H1 (cell line): ENCODE measurements around the gene KRT23. TPM values are rescaled to one million over a fixed set of nuclear protein-coding genes. Genes with fewer than 3 reads are reported as not detected.

Experiments used
- EZH2 ChIP-seq: fragments of 200-600 bp; sonication (generic); IDR thresholded peaks from 2 replicates; pipeline ENCODE4 v1.7.1; 2012; ENCODE audit warnings: low read depth, mild to moderate bottlenecking, moderate library complexity, low read length, inconsistent platforms; ENCODE audit not compliant: severe bottlenecking
- KDM1A ChIP-seq: fragments of 200-600, 300-600 bp; sonication (generic); IDR thresholded peaks from 2 replicates; pipeline ENCODE4 v1.7.1; 2016; ENCODE audit warnings: mild to moderate bottlenecking, low read length, borderline replicate concordance
- KDM4A ChIP-seq: IDR thresholded peaks from one replicate; pipeline ENCODE4 v1.7.1; 2012; ENCODE audit warnings: low read depth, mild to moderate bottlenecking, moderate library complexity, low read length, inconsistent platforms; ENCODE audit not compliant: severe bottlenecking
- KDM5A ChIP-seq: fragments of 200-600 bp; IDR thresholded peaks from 2 replicates; pipeline ENCODE4 v1.7.1; 2012; ENCODE audit warnings: mild to moderate bottlenecking, low read length, inconsistent platforms, mixed read lengths
- ZNF274 ChIP-seq: IDR thresholded peaks from 2 replicates; pipeline ENCODE4 v1.7.0; 2012; ENCODE audit warnings: low read length, borderline replicate concordance; ENCODE audit errors: extremely low read depth
- polyA plus RNA-seq, 7 experiments: library from polyadenylated mRNA; depleted of rRNA in 3 of 7; stranded (reverse) in 5 of 7; unstranded in 2 of 7; fragments of >200 nt in 5 of 7; fragments of 200-250 nt in 2 of 7; gene quantifications; 1 replicate in 5 of 7; 2 replicates in 1 of 7; 4 replicates in 1 of 7; pipeline versions ENCODE4 v1.2.1 to v1.2.3, GENCODE V29; 2011 to 2013; ENCODE audit warnings: missing spikeins in 2 of 7, mixed read lengths in 2 of 7
- total RNA-seq: library from RNA; stranded (reverse); fragmentation: NEBNext Ultra II Directional; extraction: Animal tissue kit (Norgen Biotek cat#: 25700); gene quantifications from 2 replicates; pipeline ENCODE4 v1.2.1, GENCODE V29; 2021
- TF ChIP-seq, protein P1 (sequence below): IDR thresholded peaks from 2 replicates; pipeline ENCODE4 v1.6.1; 2012; ENCODE audit warnings: inconsistent platforms

KRT23 gene
- total and polyA plus RNA-seq, 2 of the 8 experiments (the other 6 are each of a cell fraction or from before 2014, with no cell fraction given), result not detected

DNA sequence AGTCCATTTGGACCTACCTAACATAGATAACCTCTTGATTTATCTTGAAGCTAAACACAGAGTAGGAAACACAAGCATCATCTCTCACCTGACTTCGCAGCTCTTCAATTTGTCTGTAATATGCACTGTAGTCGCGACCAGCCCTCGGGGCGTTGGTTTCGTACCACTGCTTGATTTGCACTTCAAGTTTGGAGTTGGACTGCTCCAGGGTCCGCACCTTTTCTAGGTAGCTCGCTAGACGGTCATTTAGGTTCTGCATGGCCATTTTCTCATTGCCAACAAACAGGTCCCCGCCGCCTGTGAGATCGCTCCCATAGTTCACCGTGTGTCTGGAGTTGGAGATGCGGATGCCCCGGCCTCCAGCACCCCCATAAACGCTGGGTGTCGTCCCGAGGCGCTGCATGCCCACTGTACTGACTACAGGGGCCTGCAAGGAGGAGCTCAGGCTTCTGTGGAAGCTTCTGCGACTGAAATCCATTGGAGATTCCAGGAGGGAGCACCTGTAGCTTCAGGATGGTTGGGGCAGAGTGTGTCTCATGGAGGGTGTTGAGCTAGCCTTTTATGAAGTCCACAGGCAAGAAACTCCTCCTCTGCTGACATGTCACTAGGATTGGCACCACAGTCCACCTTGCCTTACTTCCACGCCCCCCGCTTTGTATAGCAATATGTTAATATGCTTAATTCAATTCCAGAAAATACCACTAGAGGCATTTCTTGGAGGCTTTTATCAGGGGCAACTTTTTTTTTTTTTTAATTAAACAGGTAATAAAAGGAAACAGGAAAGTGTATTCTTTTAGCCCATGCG lies 52.5 kb downstream of the KRT23 start, which contains the start of gene KRT20 (continued):
- TF ChIP-seq KDM4A (no peak), KDM5A (no peak), EZH2 (no peak), KDM1A (no peak), ZNF274 (no peak)
- TF ChIP-seq, protein P1, sequence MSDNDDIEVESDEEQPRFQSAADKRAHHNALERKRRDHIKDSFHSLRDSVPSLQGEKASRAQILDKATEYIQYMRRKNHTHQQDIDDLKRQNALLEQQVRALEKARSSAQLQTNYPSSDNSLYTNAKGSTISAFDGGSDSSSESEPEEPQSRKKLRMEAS, result no peak
